HepG2 (cell line): ENCODE measurements around the gene C2orf42. TPM values are rescaled to one million over a fixed set of nuclear protein-coding genes. Genes with fewer than 3 reads are reported as not detected.

Experiments
- ATF5 ChIP-seq: sonication (generic); formaldehyde crosslinking; IDR thresholded peaks from 2 replicates; pipeline ENCODE4 v1.4.0; 2020; ENCODE audit warnings: mild to moderate bottlenecking, low read depth, missing genetic modification reagents
- CBX1 ChIP-seq: IDR thresholded peaks from one replicate; pipeline ENCODE4 v1.6.1; 2016; ENCODE audit warnings: antibody characterized with exemption, low read depth
- GABPB1 ChIP-seq: IDR thresholded peaks from 2 replicates; pipeline ENCODE4 v1.6.1; 2016; ENCODE audit warnings: mild to moderate bottlenecking, missing genetic modification reagents, moderate library complexity, missing compliant biosample characterization
- GTF2F1 ChIP-seq: fragments of 150-350 bp; IDR thresholded peaks from 2 replicates; pipeline ENCODE4 v1.6.1; 2014; ENCODE audit warnings: low read length
- KLF16 ChIP-seq, 2 experiments: sonication (generic) in 1 of 2; formaldehyde crosslinking in 1 of 2; IDR thresholded peaks; 2 replicates each; pipeline versions ENCODE4 v1.6.1 to v1.8.0; 2016 to 2023; ENCODE audit warnings: missing genetic modification reagents in 2 of 2, missing compliant biosample characterization in 1 of 2
- MLXIP ChIP-seq: sonication (generic); formaldehyde crosslinking; IDR thresholded peaks from 2 replicates; pipeline ENCODE4 v1.9.0; 2021; ENCODE audit warnings: missing genetic modification reagents, borderline replicate concordance
- PHF8 ChIP-seq: sonication (generic); formaldehyde crosslinking; IDR thresholded peaks from 2 replicates; pipeline ENCODE4 v1.5.0; 2020; ENCODE audit warnings: missing genetic modification reagents
- SMAD9 ChIP-seq: sonication (generic); formaldehyde crosslinking; IDR thresholded peaks from 2 replicates; pipeline ENCODE4 v1.5.1; 2020; ENCODE audit warnings: mild to moderate bottlenecking, missing genetic modification reagents
- SNAPC4 ChIP-seq: sonication (generic); formaldehyde crosslinking; IDR thresholded peaks from 2 replicates; pipeline ENCODE4 v1.4.0; 2020; ENCODE audit warnings: mild to moderate bottlenecking, missing genetic modification reagents
- SP1 ChIP-seq, 2 experiments: fragments of 450-650 bp in 1 of 2; sonication (generic) in 1 of 2; formaldehyde crosslinking in 1 of 2; IDR thresholded peaks; 2 replicates each; pipeline versions ENCODE4 v1.4.0 to v1.6.1; 2016 to 2020; ENCODE audit warnings: missing genetic modification reagents in 1 of 2
- SP4 ChIP-seq: sonication (generic); formaldehyde crosslinking; IDR thresholded peaks from 2 replicates; pipeline ENCODE4 v1.8.1; 2023; ENCODE audit warnings: mild to moderate bottlenecking, missing genetic modification reagents
- ZEB1 ChIP-seq: IDR thresholded peaks from 2 replicates; pipeline ENCODE4 v1.6.1; 2012; ENCODE audit warnings: mild to moderate bottlenecking, low read depth, inconsistent platforms; ENCODE audit not compliant: insufficient replicate concordance
- ZMYM3 ChIP-seq: sonication (generic); formaldehyde crosslinking; IDR thresholded peaks from 2 replicates; pipeline ENCODE4 v1.5.1; 2020; ENCODE audit warnings: mild to moderate bottlenecking, missing genetic modification reagents
- ZNF280B ChIP-seq: sonication (generic); formaldehyde crosslinking; IDR thresholded peaks from 2 replicates; pipeline ENCODE4 v1.5.0; 2020; ENCODE audit warnings: missing genetic modification reagents, mild to moderate bottlenecking, borderline replicate concordance
- ZNF441 ChIP-seq: sonication (generic); formaldehyde crosslinking; IDR thresholded peaks from 2 replicates; pipeline ENCODE4 v1.7.0; 2021; ENCODE audit warnings: missing genetic modification reagents, borderline replicate concordance
- ZNF543 ChIP-seq: sonication (generic); formaldehyde crosslinking; IDR thresholded peaks from 2 replicates; pipeline ENCODE4 v1.4.0; 2020; ENCODE audit warnings: mild to moderate bottlenecking, missing genetic modification reagents
- ZNF552 ChIP-seq: sonication (generic); formaldehyde crosslinking; IDR thresholded peaks from 2 replicates; pipeline ENCODE4 v1.9.0; 2022; ENCODE audit warnings: missing genetic modification reagents, mild to moderate bottlenecking, borderline replicate concordance
- ZNF564 ChIP-seq: sonication (generic); formaldehyde crosslinking; IDR thresholded peaks from 2 replicates; pipeline ENCODE4 v1.8.1; 2023; ENCODE audit warnings: mild to moderate bottlenecking, missing genetic modification reagents
- ZNF891 ChIP-seq: sonication (generic); formaldehyde crosslinking; IDR thresholded peaks from 2 replicates; pipeline ENCODE4 v1.5.0; 2020; ENCODE audit warnings: mild to moderate bottlenecking, missing genetic modification reagents
- polyA plus RNA-seq, 8 experiments: library from polyadenylated mRNA; depleted of rRNA in 3 of 8; stranded (reverse) in 7 of 8; unstranded in 1 of 8; fragments of >200 nt; fragmentation: Illumina TruSeq in 4 of 8; extraction: Trizol in 4 of 8; gene quantifications; 2 replicates each; pipeline versions ENCODE4 v1.2.1 to v1.2.3, GENCODE V29; 2011 to 2016; ENCODE audit warnings: low read depth in 4 of 8, missing spikeins in 1 of 8, mixed read lengths in 1 of 8; ENCODE audit not compliant: insufficient read depth in 1 of 8
- total RNA-seq, 5 experiments: library from RNA; depleted of rRNA; stranded (reverse); fragments of >200 nt; fragmentation: Illumina TruSeq; extraction: Trizol; gene quantifications; 2 replicates each; pipeline ENCODE4 v1.2.3, GENCODE V29; 2016; ENCODE audit warnings: low read depth in 1 of 5

Gene C2orf42
- total and polyA plus RNA-seq, 2 of the 13 experiments (the other 11 are each of a cell fraction or from before 2014, with no cell fraction given), result 9.3 to 9.9 TPM

GRCh38 chr2:70190418-70191243 is at the start of gene C2orf42 (continued):
- TF ChIP-seq SMAD9 (CRISPR knock-in tag), result no peak
- no peak; the same call in 1 of the 2 replicates for TF ChIP-seq ZMYM3 (CRISPR knock-in tag)
- peak; percentile 96; the same call in 1 of the 2 replicates for TF ChIP-seq SNAPC4 (CRISPR knock-in tag)
- TF ChIP-seq ZNF891, result peak; percentile 99
- TF ChIP-seq KLF16 (CRISPR knock-in tag; IDR thresholded peaks at IDR 0.05), result peak in 1 of 2 experiments; percentile 80; a peak in 1 of 4 replicates
- TF ChIP-seq PHF8 (CRISPR knock-in tag), result peak; percentile 99
- TF ChIP-seq GTF2F1, result no peak; the same call in 1 of the 2 replicates
- peak; percentile 88 for TF ChIP-seq ZEB1
- peak; percentile 82 for TF ChIP-seq ZNF564 (CRISPR knock-in tag)
- TF ChIP-seq ZNF280B (CRISPR knock-in tag), result peak; percentile 93; the same call in 1 of the 2 replicates
- peak; percentile 86; the same call in 1 of the 2 replicates for TF ChIP-seq ATF5 (CRISPR knock-in tag)
- TF ChIP-seq GABPB1 (CRISPR knock-in tag), result peak; percentile 99
- no peak; the same call in 1 of the 2 replicates for TF ChIP-seq ZNF552 (CRISPR knock-in tag)
- peak; percentile 90 for TF ChIP-seq ZNF543 (CRISPR knock-in tag)
- peak; percentile 99 for TF ChIP-seq SP4 (CRISPR knock-in tag)
- TF ChIP-seq CBX1, result peak; percentile 93
- TF ChIP-seq MLXIP (CRISPR knock-in tag), result no peak
- no peak for TF ChIP-seq SP1 (IDR thresholded peaks at IDR 0.05)
- TF ChIP-seq SP1 (CRISPR knock-in tag; IDR thresholded peaks at IDR 0.05), result peak; percentile 96
- TF ChIP-seq ZNF441 (CRISPR knock-in tag), result peak; percentile 31; the same call in 1 of the 2 replicates
